ENCODE measurements around the gene SND1.
A peak's percentile ranks its signal among the peaks of the same experiment; 100 is the strongest.

The SND1 gene

DNA sequence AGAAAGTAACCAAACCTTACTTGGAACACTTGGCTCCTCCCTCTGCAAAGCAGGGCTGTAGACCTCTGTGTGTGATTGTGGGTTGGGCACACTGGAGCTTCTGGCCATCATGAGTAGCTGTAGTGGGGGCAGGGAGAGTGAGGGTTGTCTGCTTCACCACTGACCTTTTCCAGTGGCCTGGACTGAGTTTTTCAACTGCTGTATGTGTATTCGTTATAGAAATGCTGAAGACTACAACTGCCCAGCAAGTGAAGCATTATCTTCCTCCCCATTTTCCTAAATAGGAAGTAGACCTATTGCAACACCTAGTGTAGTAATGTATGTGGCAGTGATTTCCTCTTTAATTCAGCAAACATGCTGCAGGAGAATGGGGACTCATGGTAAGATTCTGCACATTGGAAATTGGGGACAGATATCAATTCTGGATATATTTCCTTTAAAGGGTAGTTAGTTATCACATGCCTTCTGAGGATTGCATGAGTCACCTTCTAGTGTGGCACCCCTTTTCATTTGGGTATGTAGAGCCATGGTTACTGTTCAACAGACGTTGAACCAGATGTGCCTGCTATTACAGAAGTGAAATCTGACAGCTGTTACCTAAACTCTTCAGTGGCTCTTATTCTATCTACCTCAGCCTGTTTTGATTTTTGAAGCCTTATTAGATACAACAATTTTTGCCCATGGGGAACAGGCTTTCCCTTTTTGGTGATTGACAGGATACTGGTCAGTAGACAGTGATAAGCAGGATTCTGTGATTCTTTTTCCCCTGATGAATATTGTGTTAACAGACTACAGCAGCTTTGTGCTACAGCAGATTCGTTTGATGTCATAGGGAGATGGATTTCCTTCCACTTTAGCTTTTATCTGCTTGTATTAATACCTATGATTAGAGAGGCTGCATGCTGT, 130.9 kb downstream of the SND1 start:
- in situ Hi-C loops (cut with MboI; ENCODE audit: low pct_unique_long_range_greater_than_20kb, low sequenced_read_pairs), result no loop called here

DNA sequence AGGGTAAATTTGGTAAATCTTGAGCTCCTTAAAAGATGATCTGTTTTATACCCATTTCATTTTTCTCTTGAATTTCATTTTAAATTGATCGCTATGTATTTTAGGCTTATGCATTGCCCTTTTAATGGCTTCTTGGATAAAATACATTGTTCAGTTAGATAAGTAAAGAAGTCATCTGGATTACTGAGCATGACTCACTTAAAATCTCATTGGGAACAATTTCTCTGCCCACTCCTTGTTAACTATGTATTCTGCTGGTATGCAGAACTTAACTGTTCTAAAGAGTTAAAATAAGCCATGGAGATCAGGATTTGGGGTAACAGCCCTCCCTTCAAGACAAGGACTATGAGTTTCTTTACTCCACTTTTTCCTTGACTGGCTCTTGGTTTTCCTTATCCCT, 134.2 kb downstream of the SND1 start:
- no peak for DNase-seq
- in situ Hi-C loops (cut with MboI; ENCODE audit: low pct_unique_long_range_greater_than_20kb, low sequenced_read_pairs), result no loop called here

More for the DNA sequence above, 130.9 kb downstream of the SND1 start:
- DNase-seq, result peak; percentile 31

DNA sequence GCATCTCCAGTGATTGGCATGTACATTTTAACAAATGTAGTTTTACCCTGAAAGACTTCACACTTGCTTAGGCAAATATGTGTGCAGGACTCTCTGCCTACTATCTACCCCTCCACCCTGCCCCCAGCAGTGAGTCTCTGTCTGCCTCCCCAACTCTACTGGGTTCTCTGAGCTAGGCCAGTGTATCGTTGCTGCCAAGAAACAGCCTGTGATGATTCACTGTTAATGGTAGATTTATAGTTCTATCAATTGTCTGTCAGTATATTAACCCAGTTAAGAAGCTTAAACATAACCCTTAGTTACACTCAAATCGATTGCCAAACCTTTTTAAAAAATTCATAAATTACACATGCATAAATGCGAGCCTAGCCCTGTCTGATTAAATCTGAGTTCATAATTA, 137.0 kb downstream of the SND1 start:
- DNase-seq, result no peak
- in situ Hi-C loops (cut with MboI; ENCODE audit: low pct_unique_long_range_greater_than_20kb, low sequenced_read_pairs), result no loop called here

DNA sequence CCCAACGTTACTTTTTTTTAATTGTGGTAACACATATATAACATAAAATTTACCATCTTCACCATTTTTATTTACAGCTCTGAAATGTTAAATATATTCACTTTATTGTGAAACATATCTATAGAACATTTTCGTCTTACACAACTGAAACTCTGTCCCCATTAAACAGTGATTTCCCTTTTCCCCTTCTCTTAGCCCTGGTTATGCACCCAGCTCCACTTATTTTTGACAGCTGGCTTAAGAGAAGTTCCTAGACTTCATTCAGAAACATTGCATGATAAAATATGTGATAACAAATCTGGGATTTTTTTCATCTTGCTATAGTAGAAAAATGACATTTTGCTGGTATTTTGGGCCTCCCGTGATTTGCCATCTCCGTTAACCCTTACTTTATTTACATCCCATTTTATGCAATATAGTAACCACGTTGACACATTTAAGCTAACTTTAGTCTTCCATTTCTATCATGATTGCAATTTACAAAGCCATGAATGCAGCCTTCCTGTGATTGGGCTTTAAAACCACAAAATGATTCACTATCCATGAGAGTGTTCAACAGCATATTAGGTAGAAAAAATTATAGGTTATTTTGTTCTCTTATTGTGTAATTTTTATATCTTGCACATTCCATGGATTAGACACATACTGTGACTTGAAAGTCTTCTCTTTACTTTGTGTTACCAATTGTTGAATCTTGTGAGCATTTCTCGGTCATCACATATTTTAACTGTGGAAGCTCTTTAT, 139.6 kb downstream of the SND1 start:
- DNase-seq, result no peak
- in situ Hi-C loops (cut with MboI; ENCODE audit: low pct_unique_long_range_greater_than_20kb, low sequenced_read_pairs), result no loop called here

DNA sequence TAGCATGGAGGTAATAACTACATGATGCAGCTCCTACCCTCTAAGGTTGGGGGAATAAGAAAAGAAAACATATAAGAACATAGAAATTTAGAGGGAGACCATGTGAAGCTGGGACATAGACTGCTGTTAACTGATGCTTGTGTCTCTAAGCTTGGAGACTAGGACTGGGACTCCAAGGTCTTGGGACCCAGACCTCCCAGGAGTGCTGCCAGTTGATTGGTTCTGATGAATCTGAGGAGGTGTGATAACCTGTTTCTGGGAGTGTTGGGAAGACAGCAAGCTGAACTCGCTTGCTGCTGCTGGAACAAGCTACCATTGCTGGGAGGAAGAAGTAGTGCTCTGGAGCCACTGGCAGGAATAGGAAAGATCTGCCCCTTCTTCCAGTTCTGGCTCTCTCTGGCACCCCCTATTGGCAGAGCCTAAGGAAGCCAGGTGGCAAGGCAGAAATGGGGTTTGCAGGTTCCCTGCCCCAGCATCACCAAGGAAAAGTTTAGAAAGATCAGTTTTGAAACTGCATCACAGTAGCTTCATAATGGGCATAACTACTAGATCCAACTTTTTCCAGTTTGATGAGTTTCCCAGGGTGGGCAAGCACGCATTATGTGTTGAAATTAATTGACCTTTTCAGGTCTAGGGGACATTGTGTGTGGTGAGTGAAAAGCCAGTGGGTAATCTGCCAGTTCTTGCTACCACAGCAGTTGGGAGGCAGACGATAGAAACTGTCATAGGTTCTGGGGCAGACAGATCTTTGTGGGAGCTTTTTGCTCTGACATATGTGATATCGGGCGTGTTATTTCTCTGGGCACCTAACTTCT, 140.7 kb downstream of the SND1 start:
- peak; percentile 55 for DNase-seq
- in situ Hi-C loops (cut with MboI; ENCODE audit: low pct_unique_long_range_greater_than_20kb, low sequenced_read_pairs), result no loop called here

DNA sequence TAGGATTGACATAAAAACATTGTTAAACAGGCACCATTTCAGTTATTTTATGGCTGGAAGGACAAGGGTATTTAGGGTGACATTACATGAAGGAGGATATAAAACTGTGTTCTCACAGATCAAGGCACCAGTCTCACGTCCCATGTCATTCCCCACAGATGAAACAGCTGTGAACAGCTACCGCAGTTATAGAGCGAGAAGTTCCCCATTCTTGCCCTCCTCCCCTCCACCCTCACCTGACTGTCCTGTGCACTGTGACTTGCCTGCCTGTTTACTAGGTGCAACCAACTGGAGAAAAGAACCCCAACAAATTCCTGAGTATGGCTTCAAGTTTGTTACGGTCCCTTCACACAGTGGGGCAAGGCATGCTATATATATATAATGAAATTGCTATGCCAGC, 141.6 kb downstream of the SND1 start:
- in situ Hi-C loops (cut with MboI; ENCODE audit: low pct_unique_long_range_greater_than_20kb, low sequenced_read_pairs), result no loop called here
- DNase-seq, result no peak

DNA sequence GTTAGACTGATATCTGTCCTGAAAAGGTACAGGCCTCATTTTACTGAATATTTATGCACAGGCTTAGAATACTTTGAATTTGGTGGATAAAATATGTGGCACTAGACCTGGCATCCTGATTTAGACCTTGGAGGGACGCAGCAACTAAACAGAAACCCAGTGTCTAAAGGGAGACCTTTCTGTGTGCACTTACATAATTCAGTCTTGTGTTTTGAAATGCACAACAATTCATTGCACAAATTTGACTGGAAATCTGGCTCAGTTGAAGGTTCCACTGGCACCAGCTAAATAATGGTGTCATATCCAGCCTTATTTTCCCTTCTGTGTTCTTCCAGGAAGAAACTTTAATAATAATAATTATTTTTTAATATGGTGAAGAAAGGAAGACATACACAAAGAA, 142.1 kb downstream of the SND1 start:
- in situ Hi-C loops (cut with MboI; ENCODE audit: low pct_unique_long_range_greater_than_20kb, low sequenced_read_pairs), result no loop called here

DNA sequence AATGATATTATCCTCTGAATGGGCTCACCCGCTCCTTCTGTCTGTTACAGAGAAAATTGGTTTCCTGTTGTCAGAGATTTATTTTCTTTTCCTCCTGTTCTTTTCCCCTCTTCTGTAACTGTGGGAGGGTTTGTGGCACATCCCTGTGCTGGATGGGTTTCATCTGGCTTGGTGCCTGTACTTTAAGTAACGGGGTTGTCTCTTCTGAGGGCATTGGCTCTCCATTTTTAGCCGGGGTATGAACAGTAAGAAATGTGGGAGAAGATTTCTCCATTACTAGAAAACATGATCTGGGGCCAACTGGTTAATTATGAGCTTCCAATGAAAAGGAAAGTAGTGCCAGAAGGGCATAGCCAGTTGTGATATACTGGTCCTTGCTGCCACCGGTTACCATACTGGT, 142.6 kb downstream of the SND1 start:
- no peak for DNase-seq
- in situ Hi-C loops (cut with MboI; ENCODE audit: low pct_unique_long_range_greater_than_20kb, low sequenced_read_pairs), result no loop called here

More for the DNA sequence above, 142.1 kb downstream of the SND1 start:
- no peak for DNase-seq

DNA sequence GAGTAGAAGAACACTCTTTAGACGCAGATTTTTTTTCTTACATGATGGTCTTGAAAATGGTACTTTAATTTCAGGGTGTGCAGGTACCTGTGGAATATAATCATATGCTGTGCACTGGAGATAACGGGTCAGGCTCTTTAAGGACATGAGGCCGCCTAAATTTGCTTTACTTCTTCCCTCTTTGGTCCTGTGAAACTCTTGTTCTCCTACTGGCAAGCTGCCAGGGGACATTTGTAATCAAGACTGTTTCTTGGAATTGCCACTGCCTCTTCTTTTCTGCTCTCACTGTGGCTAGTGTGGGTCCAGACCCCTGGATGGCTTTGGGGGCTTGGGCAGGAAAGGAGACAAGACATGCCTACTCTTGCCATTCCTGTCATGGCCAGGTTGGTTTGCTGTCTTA, 146.0 kb downstream of the SND1 start:
- in situ Hi-C loops (cut with MboI; ENCODE audit: low pct_unique_long_range_greater_than_20kb, low sequenced_read_pairs), result no loop called here
- peak; percentile 40 for DNase-seq

DNA sequence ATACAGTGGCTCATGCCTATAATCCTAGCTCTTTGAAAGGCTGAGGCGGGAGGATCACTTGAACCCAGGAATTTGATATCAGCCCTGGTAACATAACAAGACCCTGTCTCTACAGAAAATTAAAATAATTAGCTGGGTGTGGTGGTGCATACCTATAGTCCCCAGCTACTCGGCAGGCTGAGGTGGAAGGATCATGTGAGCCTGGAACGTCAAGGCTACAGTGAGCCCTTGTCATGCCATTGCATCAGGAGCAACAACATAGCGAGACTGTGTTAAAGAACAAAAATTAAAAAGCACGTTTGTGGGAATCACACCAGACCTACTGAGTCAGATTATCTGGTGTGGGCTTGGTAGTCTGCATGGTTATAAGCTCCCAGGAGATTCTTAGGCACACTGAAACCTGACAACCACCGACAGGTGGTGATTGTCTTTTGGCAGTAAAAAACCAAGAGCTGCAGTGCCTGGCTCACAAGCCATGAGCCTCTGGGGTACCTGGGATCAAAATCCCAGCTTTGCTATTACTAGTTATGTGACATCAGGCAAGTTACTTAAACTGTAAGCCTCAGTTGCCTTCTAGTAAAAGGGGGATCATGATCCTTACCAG, 146.9 kb downstream of the SND1 start:
- no peak for DNase-seq

DNA sequence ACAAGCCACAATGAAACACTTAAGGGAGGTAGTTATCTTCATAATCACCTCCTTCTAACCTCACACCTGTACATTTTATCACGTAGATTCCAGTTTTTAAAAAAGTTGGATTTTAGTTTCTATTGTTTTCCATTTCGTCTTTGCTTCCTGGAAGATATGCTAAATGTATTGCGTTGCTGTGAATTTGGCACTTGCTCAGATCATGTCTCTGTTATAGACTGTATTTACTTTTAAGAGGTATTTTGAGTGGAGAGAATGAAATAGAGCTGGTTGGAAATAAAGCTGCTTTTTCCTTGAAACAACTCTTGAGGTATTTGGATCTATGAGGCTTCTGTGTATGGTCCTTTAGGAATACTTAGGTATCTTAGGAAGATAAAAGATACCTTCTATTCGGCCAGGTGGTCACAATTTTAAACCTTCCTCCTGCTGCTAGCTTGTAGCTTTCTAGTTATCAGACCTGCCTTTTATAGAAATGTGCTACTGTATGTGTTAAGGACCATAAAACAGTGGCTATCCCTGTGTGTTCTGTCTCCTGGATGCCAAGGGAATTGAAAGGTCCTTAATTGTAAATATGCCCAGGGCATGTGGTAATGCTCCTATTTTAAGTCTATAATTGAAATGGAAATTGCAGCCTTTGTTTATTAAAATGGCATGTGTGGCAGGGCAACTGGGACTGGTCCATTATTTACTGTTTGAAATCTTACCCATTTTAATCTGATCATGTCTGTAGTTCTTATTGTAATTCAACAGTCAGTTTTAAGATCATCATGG, 147.7 kb downstream of the SND1 start:
- in situ Hi-C loops (cut with MboI; ENCODE audit: low pct_unique_long_range_greater_than_20kb, low sequenced_read_pairs), result no loop called here
- no peak for DNase-seq

More for the DNA sequence above, 146.9 kb downstream of the SND1 start:
- in situ Hi-C loops (cut with MboI; ENCODE audit: low pct_unique_long_range_greater_than_20kb, low sequenced_read_pairs), result no loop called here

DNA sequence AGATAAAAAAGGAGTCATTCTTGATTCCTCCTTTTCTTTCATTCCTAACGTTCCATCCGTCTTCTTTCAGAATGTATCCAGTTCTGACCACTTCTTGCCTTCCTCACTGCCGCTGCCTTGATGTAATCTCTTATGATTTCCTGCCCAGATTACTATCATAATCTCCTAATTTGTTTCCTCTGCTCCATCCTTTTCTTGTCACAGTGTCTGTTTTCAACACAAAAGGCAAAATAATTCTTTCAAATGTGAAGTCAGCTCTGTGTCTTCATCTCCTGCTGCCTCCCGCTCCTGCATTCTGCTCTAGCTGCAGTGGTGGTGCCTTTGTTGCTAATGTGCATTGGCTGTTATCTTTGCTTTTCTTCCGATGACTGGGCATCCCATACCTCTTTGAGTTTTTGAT, 150.9 kb downstream of the SND1 start:
- DNase-seq, result no peak
- in situ Hi-C loops (cut with MboI; ENCODE audit: low pct_unique_long_range_greater_than_20kb, low sequenced_read_pairs), result no loop called here

DNA sequence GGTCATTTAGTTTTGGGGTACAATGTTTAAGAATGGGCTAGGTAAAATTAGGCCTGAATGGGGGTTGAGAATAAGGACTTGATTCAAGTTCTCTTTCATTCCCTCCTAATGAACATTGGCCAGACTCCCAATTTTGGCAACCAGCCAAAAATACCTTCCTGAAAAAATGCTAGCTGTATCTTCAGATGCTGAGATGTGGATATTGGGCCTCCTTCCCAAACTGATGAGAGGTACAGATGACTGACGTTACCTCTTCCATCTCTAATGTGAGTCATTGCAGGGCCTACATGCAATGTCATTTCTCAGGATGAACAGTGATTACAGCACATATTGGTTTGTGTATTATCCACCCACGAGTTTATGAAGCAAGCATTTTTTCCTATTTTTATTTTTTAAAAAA, 151.6 kb downstream of the SND1 start:
- no peak for DNase-seq
- in situ Hi-C loops (cut with MboI; ENCODE audit: low pct_unique_long_range_greater_than_20kb, low sequenced_read_pairs), result no loop called here

DNA sequence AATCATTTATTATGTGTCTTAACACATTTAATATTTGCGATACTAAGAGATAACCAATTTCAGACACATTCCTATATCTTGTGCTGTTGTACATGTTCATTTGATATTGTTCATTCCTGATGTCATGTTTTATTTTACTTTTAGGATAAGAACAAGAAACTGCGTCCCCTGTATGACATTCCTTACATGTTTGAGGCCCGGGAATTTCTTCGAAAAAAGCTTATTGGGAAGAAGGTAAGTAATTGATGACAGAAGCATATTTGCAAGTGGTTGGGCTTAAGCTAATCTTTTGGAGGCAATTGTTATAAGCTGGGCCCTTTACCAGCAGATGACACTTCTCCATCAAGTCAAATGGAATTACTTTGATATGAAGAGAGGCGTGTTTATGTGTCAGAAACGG, 155.3 kb downstream of the SND1 start:
- in situ Hi-C loops (cut with MboI; ENCODE audit: low pct_unique_long_range_greater_than_20kb, low sequenced_read_pairs), result no loop called here
- DNase-seq, result no peak

DNA sequence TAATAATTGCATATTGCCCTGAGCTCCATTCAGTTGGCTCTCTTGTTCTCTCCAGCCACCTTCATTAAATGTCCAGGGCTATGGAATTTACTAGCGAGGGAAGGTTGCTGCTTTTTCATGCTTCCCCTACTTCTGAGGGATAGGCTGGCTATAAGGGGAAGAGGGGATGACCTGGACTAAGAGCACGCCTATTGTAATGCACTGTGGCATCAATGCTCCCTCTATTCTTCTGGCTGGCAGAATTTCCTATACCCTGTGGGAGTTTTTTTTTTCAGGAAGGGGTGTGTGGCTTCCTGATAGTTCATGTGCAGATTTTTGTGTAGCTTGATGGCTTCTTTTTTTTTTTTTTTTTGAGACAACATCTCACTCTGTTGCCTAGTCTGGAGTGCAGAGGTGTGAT, 155.8 kb downstream of the SND1 start:
- no peak for DNase-seq
- in situ Hi-C loops (cut with MboI; ENCODE audit: low pct_unique_long_range_greater_than_20kb, low sequenced_read_pairs), result no loop called here

DNA sequence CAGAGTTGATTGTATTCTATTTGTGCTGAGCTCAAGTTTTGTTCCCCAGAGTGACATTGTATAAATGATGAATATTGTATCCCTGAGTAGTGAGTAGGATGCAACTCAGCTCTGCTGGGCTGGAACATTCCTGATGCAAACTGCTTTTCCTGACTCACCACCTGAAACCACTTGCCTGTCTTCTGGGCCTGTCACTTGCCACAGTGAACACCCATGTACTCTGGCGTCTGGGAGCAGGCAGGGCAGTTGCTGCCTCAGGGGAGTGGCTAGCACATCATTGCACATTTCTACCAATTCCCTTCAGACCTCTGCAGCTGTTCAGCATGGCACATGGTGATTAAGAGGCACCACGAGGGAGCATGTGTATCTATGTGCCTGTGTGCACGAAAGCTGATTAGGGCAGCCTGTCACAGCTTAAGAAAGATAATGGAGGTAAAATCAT, 157.3 kb downstream of the SND1 start:
- DNase-seq, result no peak
- in situ Hi-C loops (cut with MboI; ENCODE audit: low pct_unique_long_range_greater_than_20kb, low sequenced_read_pairs), result no loop called here

DNA sequence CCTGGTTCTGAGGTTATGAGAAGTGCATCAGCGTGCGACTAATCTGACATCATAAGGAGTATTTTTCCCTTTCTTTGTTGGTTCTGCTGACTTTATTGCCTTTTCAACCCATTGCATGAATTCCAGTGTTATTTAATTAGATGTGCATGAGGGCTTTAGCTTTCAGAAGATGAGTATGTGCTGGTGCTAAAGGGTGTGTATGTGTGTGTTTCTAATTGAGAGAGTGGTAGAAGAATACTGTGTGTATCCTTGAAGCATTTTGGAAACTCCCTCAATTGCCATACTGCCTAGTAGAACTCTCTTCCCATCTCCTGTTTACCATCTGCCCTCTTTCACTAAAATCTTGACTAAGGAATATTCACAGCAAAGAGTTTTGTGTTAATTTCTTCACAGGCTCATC, 158.1 kb downstream of the SND1 start:
- in situ Hi-C loops (cut with MboI; ENCODE audit: low pct_unique_long_range_greater_than_20kb, low sequenced_read_pairs), result no loop called here
- DNase-seq, result no peak

All from KBM-7 (cell line).